SK-N-SH (cell line): Measurements from ENCODE around the gene RB1. TPM values are rescaled to one million over a fixed set of nuclear protein-coding genes. Genes with fewer than 3 reads are reported as not detected.

Experiments
- CTCF ChIA-PET: fragments of 300-600, 350-600 bp; formaldehyde crosslinking; extraction: SDS; loops from one replicate; lab custom pipeline; 2021; lab: Yijun Ruan, JAX
- POLR2A ChIA-PET: fragments of 350-600 bp; sonication (Branson Sonifier 250); formaldehyde crosslinking; extraction: SDS; loops from one replicate; lab custom pipeline; 2020; ENCODE audit warnings: antibody characterized with exemption, inconsistent platforms; lab: Yijun Ruan, JAX
- DNase-seq: peaks from one replicate; pipeline ENCODE4 v3.0.0; 2012
- H2AFZ ChIP-seq: fragments of 200-600 bp; sonication (generic); 2 replicates; pipeline ENCODE4 v1.8.1; 2016; ENCODE audit warnings: antibody characterized with exemption, mild to moderate bottlenecking, low read depth
- H3F3A ChIP-seq: fragments of 200-600 bp; sonication (generic); replicated peaks from 2 replicates; pipeline ENCODE3; 2016; ENCODE audit warnings: antibody characterized with exemption, mild to moderate bottlenecking; ENCODE audit not compliant: insufficient read depth
- H3K27ac ChIP-seq, 2 experiments: fragments of 200-500 bp in 1 of 2; fragments of 200-600 bp in 1 of 2; sonication (Bioruptor generic) in 1 of 2; sonication (generic), shearing (Covaris generic) in 1 of 2; 2 replicates each; pipeline versions ENCODE4 v1.5.1 to v1.6.1; 2014 to 2016; ENCODE audit warnings: low read depth in 2 of 2, inconsistent platforms in 1 of 2, low read length in 1 of 2, mild to moderate bottlenecking in 1 of 2, mixed read lengths in 1 of 2
- H3K27me3 ChIP-seq: fragments of 200-600 bp; sonication (generic), shearing (Covaris generic); 2 replicates; pipeline ENCODE4 v1.6.1; 2016; ENCODE audit warnings: mixed run types; ENCODE audit not compliant: insufficient read depth
- H3K36me3 ChIP-seq, 2 experiments: fragments of 200-500 bp in 1 of 2; fragments of 200-600 bp in 1 of 2; sonication (Bioruptor generic) in 1 of 2; sonication (generic) in 1 of 2; replicated peaks in 1 of 2; 2 replicates each; pipeline versions ENCODE3 to v1.5.1; 2014 to 2016; ENCODE audit warnings: low read length in 1 of 2, mild to moderate bottlenecking in 1 of 2; ENCODE audit not compliant: insufficient read depth in 2 of 2, control insufficient read depth in 1 of 2
- H3K4me1 ChIP-seq, 2 experiments: fragments of 200-500 bp in 1 of 2; fragments of 200-600 bp in 1 of 2; sonication (Bioruptor generic) in 1 of 2; sonication (generic), shearing (Covaris generic) in 1 of 2; 2 replicates each; pipeline versions ENCODE4 v1.5.1 to v1.6.1; 2014 to 2016; ENCODE audit warnings: low read depth in 1 of 2, low read length in 1 of 2, mixed run types in 1 of 2; ENCODE audit not compliant: insufficient read depth in 2 of 2, control insufficient read depth in 1 of 2
- H3K4me2 ChIP-seq: fragments of 200-600 bp; sonication (generic), shearing (Covaris generic); 2 replicates; pipeline ENCODE4 v1.6.1; 2017; ENCODE audit warnings: mixed run types
- H3K4me3 ChIP-seq, 2 experiments: fragments of 200-500 bp in 1 of 2; fragments of 200-600 bp in 1 of 2; sonication (Bioruptor generic) in 1 of 2; sonication (generic), shearing (Covaris generic) in 1 of 2; 2 replicates each; pipeline versions ENCODE4 v1.5.1 to v1.8.1; 2014 to 2016; ENCODE audit warnings: low read depth in 2 of 2, inconsistent platforms in 1 of 2, low read length in 1 of 2, mild to moderate bottlenecking in 1 of 2, mixed read lengths in 1 of 2, moderate library complexity in 1 of 2
- H3K79me2 ChIP-seq: fragments of 200-600 bp; sonication (generic); 2 replicates; pipeline ENCODE4 v1.8.1; 2017; ENCODE audit warnings: mild to moderate bottlenecking; ENCODE audit not compliant: insufficient read depth
- H3K9ac ChIP-seq: fragments of 200-600 bp; sonication (generic); 2 replicates; pipeline ENCODE4 v1.6.1; 2017; ENCODE audit warnings: mixed run types
- H3K9me2 ChIP-seq: fragments of 200-600 bp; sonication (generic); 2 replicates; pipeline ENCODE4 v1.6.1; 2017; ENCODE audit warnings: mixed run types
- H3K9me3 ChIP-seq: fragments of 200-600 bp; sonication (generic); 2 replicates; pipeline ENCODE4 v1.6.1; 2017; ENCODE audit warnings: mixed run types, mild to moderate bottlenecking, moderate library complexity
- H4K20me1 ChIP-seq: fragments of 200-600 bp; sonication (generic); 2 replicates; pipeline ENCODE4 v1.6.1; 2017; ENCODE audit warnings: mild to moderate bottlenecking, mixed run types; ENCODE audit not compliant: insufficient read depth
- EZH2phosphoT487 ChIP-seq: fragments of 200-600 bp; sonication (generic); IDR thresholded peaks from 2 replicates; pipeline ENCODE4 v1.6.1; 2017; ENCODE audit warnings: low read depth, mixed run types, mild to moderate bottlenecking, antibody characterized with exemption, moderate library complexity, borderline replicate concordance
- FOXJ3 ChIP-seq: sonication (generic); formaldehyde crosslinking; IDR thresholded peaks from 2 replicates; pipeline ENCODE4 v1.5.1; 2020; ENCODE audit warnings: mild to moderate bottlenecking, missing genetic modification reagents
- MAX ChIP-seq: IDR thresholded peaks from 2 replicates; pipeline ENCODE4 v1.4.0; 2012; ENCODE audit warnings: low read depth
- MEF2A ChIP-seq: IDR thresholded peaks from 2 replicates; pipeline ENCODE4 v1.4.0; 2012; ENCODE audit warnings: low read depth, borderline replicate concordance
- NFIC ChIP-seq: IDR thresholded peaks from 2 replicates; pipeline ENCODE4 v1.4.0; 2012; ENCODE audit warnings: borderline replicate concordance
- POLR2AphosphoS5 ChIP-seq: IDR thresholded peaks from 2 replicates; pipeline ENCODE4 v1.6.1; 2012; ENCODE audit warnings: low read depth, low read length
- RCOR1 ChIP-seq: fragments of 150-350 bp; IDR thresholded peaks from 2 replicates; pipeline ENCODE4 v1.6.1; 2017; ENCODE audit warnings: antibody characterized with exemption, low read length
- TAF1 ChIP-seq: IDR thresholded peaks from 2 replicates; pipeline ENCODE4 v1.6.1; 2012; ENCODE audit warnings: low read depth, mild to moderate bottlenecking, low read length, moderate library complexity, borderline replicate concordance
- TEAD4 ChIP-seq: IDR thresholded peaks from 2 replicates; pipeline ENCODE4 v1.4.0; 2012; ENCODE audit warnings: mild to moderate bottlenecking, borderline replicate concordance; ENCODE audit not compliant: insufficient read depth
- USF2 ChIP-seq: fragments of 150-350 bp; IDR thresholded peaks from 2 replicates; pipeline ENCODE4 v1.6.1; 2017; ENCODE audit warnings: antibody characterized with exemption, low read length, low read depth, borderline replicate concordance
- polyA plus RNA-seq, 3 experiments: library from polyadenylated mRNA; depleted of rRNA; stranded (reverse); fragments of >200 nt; gene quantifications; 2 replicates each; pipeline ENCODE4 v1.2.3, GENCODE V29; 2012
- TF ChIP-seq, protein P1 (sequence below): fragments of 150-350 bp; IDR thresholded peaks from 2 replicates; pipeline ENCODE4 v1.6.1; 2016; ENCODE audit warnings: mild to moderate bottlenecking, low read depth, low read length
- TF ChIP-seq, protein P2 (sequence below): IDR thresholded peaks from 2 replicates; pipeline ENCODE4 v1.4.0; 2012; ENCODE audit warnings: low read depth, borderline replicate concordance
- TF ChIP-seq, protein P3 (sequence below): fragments of 200-600 bp; sonication (generic); IDR thresholded peaks from 2 replicates; pipeline ENCODE4 v1.6.1; 2017; ENCODE audit warnings: antibody characterized with exemption, mild to moderate bottlenecking, moderate library complexity

RB1 gene
- polyA plus RNA-seq, 1 of the 3 experiments (the other 2 are of a cell fraction) = 11.5 TPM

DNA sequence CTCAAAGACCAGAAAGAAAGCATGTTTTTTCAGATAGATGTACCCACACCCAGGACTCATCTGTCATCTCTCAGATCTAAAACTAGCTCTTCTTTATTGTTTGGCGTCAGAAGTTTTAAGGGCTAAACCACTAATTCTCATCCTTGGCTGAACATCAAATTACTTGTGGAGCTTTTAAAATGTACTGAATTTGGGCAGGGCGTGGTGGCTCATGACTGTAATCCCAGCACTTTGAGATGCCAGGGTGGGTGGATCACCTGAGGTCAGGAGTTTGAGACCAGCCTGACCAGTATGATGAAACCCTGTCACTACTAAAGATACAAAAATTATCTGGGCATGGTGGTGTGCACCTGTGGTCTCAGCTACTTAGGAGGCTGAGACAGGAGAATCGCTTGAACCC is 181.9 kb downstream of the RB1 start (continued):
- no peak for TF ChIP-seq USF2
- TF ChIP-seq RCOR1 = no peak
- TF ChIP-seq MAX = no peak
- TF ChIP-seq POLR2AphosphoS5 = no peak

- CTCF ChIA-PET = interaction anchor here (0.6 to 1.4 kb wide), 2 partner anchors 94 to 283 kb away, joined by 3 to 4 read pairs; no protein-coding TSS in a partner anchor
Measured at GRCh38 chr13:48486362-48486761, 182.8 kb downstream of the RB1 start.

More at GRCh38 chr13:48486362-48486761, 182.8 kb downstream of the RB1 start:
- POLR2A ChIA-PET = no interaction called here
- Histone ChIP-seq H3K36me3 (peaks cover 6 to 7% of the 10 kb centered on the region in 2 experiments), H3K4me1 (no peaks in the 10 kb centered on the region), H3K27ac (no peak overlapping the region), H2AFZ (no peak overlapping the region), H3K9ac (no peak overlapping the region), H3K9me3 (no peaks in the 10 kb centered on the region; the same call in 1 of the 2 replicates), H3K27me3 (no peaks in the 10 kb centered on the region), H4K20me1 (no peaks in the 10 kb centered on the region), H3F3A (no peaks in the 10 kb centered on the region), H3K79me2 (no peaks in the 10 kb centered on the region), H3K4me2 (no peak overlapping the region), H3K9me2 (no peaks in the 10 kb centered on the region), H3K4me3 (no peak overlapping the region)
- no peak for TF ChIP-seq TAF1
- no peak for TF ChIP-seq EZH2phosphoT487
- TF ChIP-seq TEAD4 = no peak
- TF ChIP-seq, protein P1, sequence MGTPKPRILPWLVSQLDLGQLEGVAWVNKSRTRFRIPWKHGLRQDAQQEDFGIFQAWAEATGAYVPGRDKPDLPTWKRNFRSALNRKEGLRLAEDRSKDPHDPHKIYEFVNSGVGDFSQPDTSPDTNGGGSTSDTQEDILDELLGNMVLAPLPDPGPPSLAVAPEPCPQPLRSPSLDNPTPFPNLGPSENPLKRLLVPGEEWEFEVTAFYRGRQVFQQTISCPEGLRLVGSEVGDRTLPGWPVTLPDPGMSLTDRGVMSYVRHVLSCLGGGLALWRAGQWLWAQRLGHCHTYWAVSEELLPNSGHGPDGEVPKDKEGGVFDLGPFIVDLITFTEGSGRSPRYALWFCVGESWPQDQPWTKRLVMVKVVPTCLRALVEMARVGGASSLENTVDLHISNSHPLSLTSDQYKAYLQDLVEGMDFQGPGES = no peak
- no peak for TF ChIP-seq MEF2A
- TF ChIP-seq, protein P2, sequence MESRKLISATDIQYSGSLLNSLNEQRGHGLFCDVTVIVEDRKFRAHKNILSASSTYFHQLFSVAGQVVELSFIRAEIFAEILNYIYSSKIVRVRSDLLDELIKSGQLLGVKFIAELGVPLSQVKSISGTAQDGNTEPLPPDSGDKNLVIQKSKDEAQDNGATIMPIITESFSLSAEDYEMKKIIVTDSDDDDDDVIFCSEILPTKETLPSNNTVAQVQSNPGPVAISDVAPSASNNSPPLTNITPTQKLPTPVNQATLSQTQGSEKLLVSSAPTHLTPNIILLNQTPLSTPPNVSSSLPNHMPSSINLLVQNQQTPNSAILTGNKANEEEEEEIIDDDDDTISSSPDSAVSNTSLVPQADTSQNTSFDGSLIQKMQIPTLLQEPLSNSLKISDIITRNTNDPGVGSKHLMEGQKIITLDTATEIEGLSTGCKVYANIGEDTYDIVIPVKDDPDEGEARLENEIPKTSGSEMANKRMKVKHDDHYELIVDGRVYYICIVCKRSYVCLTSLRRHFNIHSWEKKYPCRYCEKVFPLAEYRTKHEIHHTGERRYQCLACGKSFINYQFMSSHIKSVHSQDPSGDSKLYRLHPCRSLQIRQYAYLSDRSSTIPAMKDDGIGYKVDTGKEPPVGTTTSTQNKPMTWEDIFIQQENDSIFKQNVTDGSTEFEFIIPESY = no peak
- TF ChIP-seq MAX = no peak
- TF ChIP-seq, protein P3, sequence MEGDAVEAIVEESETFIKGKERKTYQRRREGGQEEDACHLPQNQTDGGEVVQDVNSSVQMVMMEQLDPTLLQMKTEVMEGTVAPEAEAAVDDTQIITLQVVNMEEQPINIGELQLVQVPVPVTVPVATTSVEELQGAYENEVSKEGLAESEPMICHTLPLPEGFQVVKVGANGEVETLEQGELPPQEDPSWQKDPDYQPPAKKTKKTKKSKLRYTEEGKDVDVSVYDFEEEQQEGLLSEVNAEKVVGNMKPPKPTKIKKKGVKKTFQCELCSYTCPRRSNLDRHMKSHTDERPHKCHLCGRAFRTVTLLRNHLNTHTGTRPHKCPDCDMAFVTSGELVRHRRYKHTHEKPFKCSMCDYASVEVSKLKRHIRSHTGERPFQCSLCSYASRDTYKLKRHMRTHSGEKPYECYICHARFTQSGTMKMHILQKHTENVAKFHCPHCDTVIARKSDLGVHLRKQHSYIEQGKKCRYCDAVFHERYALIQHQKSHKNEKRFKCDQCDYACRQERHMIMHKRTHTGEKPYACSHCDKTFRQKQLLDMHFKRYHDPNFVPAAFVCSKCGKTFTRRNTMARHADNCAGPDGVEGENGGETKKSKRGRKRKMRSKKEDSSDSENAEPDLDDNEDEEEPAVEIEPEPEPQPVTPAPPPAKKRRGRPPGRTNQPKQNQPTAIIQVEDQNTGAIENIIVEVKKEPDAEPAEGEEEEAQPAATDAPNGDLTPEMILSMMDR = no peak
- no peak for TF ChIP-seq FOXJ3 (CRISPR knock-in tag)
- no peak for TF ChIP-seq NFIC
- DNase-seq = no peak
